ENCODE data around the gene DIP2C. TPM values are rescaled to one million over a fixed set of nuclear protein-coding genes. Genes with fewer than 3 reads are reported as not detected.
"Not testable (repeated sequence)": the region's sequence is repeated elsewhere in the genome, so short reads cannot be mapped to it uniquely, and the experiment has no call there.

Gene DIP2C
- total RNA-seq, 1 donor from 2014 or later: 16.7 TPM

GRCh38 chr10:323651-324293 lies 365.7 kb downstream of the DIP2C start:
- peak; percentile 48 for DNase-seq

DNA sequence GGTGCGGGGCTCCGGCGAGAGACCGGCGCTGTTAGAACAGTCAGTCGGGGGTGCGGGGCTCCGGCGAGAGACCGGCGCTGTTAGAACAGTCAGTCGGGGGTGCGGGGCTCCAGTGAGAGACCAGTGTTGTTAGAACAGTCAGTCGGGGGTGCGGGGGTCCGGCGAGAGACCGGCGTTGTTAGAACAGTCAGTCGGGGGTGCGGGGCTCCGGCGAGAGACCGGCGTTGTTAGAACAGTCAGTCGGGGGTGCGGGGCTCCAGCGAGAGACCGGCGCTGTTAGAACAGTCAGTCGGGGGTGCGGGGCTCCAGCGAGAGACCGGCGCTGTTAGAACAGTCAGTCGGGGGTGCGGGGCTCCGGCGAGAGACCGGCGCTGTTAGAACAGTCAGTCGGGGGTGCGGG lies 366.4 kb downstream of the DIP2C start:
- DNase-seq: not testable (repeated sequence)

- no peak for DNase-seq
Measured at GRCh38 chr10:320771-321170, 368.7 kb downstream of the DIP2C start.

- no peak for DNase-seq
Measured at GRCh38 chr10:317926-318325, 371.5 kb downstream of the DIP2C start.

DNA sequence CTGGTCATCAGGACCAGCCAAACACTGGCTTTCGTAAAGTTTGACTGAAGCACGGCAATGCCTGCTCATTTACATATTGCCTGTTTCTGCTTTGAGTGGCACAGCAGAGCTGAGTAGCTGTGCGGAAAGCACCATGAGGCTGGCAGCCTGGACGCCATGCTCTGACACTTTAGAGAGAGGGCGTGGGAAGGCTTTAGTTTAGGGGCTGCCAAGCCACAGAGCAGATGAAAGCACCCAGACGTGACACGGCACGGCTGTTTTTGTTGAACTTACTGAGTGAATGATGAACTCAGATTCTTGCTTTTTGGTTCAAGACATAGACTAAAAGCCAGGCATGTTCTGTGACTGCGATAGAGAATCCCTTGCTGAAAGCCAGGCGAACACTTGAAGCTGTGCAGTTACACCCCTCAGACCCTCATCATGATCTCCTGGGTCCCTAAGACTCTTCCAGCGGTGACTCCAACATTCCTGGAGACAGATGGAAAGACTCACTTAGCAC lies 372.1 kb downstream of the DIP2C start:
- DNase-seq: peak; percentile 51

GRCh38 chr10:316390-316789 lies 373.1 kb downstream of the DIP2C start:
- DNase-seq: no peak

- DNase-seq: no peak
Measured at GRCh38 chr10:314871-315270, 374.6 kb downstream of the DIP2C start.

- no peak for DNase-seq
Measured at GRCh38 chr10:314381-314780, 375.1 kb downstream of the DIP2C start.

GRCh38 chr10:311901-312665 lies 377.4 kb downstream of the DIP2C start:
- DNase-seq: no peak

GRCh38 chr10:310976-311639 lies 378.4 kb downstream of the DIP2C start:
- no peak for DNase-seq

GRCh38 chr10:310371-310770 lies 379.1 kb downstream of the DIP2C start:
- DNase-seq: no peak

DNA sequence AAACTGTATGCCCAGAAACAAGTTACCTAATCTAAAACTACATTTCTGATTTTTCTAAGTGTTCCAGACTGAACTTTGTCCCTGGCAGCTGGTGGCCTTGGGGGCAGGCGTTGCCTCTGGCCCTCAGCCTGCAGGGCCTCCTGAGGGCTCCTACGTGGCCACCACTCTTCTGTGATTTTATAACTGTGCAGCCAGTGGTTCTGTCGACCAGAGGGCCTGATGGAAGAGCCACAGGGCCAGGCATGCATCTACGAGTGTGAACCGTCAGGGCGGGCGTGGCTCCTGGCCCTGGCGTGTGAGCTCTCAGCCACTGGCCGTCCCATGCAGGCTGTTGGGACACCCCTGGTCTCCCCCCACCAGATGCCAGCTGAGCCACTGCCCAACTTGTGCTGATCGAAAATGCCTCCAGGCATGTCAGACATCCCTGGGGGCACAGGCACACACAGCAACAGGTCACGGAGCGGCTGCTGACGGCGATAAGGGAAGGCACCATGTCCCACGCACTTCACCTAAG lies 380.8 kb downstream of the DIP2C start:
- no peak for DNase-seq

DNA sequence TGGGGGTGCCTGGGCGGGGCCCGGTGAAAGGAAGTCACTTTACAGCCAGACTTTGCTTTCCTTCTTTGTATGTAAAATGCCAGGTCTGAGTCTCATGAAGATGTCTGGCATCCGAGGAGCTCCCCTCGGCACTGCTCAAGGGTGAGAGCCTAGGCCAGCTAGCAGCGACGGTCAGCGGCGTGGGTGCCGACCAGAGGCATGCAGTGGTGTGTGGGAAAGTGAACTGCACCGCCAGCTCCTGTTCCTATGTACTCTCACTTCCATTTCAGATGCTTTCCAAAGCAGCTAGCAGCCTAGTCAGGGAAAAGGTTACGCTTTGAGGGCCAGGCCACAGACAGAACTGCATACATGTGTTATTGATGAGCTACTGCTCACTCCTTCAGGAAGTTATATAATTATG lies 381.4 kb downstream of the DIP2C start:
- peak; percentile 12 for DNase-seq

DNA sequence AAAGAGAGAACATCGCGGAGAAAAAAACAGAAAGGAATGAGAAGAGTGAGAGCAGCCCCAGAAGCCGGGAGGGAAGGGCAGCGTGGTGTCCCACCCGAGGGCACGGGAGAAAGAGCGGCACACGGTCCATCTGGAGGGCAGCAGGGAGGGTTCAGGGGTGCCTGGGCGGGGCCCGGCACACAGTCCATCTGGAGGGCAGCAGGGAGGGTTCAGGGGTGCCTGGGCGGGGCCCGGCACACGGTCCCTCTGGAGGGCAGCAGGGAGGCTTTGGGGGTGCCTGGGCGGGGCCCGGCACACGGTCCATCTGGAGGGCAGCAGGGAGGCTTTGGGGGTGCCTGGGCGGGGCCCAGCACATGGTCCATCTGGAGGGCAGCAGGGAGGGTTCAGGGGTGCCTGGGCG lies 381.8 kb downstream of the DIP2C start:
- DNase-seq: no peak

DNA sequence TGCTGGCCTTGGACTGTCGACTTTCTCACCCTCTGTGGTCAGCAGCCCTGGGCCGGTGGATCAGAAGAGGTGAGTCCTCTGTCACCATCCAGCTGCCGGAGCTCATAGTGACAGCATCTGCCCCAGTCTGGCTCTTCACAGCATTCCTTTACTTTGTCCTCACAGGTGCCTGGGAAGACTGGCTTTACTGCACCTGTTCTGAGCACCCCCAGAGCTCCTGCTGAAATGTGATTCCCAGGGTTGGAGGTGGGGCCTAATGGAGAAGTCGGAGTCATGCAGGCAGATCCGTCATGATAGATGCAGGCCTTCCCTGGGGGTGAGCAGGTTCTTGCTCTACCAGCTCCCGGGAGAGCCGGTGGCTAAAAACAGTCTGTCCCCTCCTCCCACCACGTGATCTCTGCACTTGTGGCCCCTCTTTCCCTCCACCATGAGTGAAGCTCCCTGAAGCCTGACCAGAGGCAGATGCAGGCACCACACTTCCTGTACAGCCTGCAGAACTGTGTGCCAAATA lies 382.7 kb downstream of the DIP2C start:
- no peak for DNase-seq

DNA sequence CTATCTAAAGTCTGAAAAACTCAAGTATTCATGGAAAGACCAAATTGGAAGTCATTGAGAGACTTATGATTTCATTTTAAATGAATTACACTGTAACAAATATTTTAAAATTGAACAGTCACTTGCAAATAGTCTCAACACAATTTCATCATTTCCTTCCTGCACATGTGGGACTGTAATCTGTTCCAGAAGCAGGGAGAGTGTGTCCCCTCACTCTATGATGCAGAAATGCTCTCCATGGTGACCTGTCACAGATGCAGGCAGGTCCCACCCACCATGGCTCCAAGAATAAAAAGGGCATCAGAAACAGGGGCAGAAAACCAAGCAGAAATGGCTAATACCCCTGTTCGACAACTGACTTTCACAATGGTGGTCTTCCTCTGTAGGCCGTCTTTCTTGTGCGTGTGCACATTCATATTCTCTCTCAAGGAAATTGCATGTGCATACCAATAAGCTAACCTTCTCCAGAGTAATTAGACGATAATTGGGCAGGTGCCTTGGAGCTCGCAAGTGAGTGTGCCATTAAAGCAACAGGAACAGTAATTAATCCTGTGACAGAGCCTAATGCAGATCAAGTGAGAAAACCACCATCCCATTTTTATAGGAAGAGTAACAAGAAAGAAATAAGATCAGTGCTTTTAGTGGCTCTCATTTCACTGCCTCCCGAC lies 383.3 kb downstream of the DIP2C start:
- DNase-seq: peak; percentile 73

DNA sequence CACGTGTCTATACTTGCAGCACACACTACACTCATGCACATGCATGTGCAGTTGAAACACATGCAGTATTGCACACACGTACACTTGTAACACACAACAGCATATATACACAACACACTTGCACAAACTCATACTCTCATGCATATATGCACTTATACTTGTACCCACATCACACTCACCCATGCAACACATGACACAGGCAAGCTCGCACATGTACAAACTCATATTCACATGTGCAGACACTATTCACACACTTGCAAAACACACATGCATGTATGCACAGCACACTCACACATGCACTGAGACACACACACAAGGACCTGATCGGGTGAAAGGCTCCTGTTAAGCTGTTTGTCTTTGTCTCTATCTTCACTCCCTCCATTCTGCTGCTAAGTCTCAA lies 384.4 kb downstream of the DIP2C start:
- DNase-seq: no peak

DNA sequence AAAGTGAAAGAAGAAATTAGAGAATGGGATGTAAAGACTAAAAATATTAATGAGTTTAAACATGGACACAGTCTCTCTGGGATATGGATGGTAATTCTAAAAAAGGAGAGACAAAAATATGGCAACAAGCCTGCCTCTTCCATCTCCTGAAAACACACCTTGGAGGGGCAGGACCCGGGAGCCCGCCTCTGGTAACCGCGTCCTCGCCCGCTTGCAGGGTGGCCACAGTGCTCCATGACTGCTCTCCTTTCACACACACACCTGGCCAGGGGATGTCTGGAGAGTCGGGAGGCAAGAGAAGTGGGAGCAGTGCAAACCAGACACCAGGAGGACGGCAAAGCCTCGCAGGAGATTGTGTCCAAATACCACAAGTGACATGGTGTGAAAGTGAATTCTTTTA lies 387.9 kb downstream of the DIP2C start:
- DNase-seq: no peak

DNA sequence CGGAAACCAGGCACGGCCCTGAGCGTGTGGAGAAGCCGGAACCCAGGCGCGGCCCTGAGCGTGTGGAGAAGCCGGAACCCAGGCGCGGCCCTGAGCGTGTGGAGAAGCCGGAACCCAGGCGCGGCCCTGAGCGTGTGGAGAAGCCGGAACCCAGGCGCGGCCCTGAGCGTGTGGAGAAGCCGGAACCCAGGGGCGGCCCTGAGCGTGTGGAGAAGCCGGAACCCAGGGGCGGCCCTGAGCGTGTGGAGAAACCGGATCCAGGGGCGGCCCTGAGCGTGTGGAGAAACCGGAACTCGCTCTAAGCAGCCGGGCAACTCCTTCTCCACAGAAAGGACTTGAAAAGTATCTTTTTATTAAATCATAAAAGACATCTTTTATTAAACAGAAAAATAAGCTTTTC lies 388.9 kb downstream of the DIP2C start:
- not testable (repeated sequence) for DNase-seq

GRCh38 chr10:299969-300368 lies 389.5 kb downstream of the DIP2C start:
- DNase-seq: no peak

DNA sequence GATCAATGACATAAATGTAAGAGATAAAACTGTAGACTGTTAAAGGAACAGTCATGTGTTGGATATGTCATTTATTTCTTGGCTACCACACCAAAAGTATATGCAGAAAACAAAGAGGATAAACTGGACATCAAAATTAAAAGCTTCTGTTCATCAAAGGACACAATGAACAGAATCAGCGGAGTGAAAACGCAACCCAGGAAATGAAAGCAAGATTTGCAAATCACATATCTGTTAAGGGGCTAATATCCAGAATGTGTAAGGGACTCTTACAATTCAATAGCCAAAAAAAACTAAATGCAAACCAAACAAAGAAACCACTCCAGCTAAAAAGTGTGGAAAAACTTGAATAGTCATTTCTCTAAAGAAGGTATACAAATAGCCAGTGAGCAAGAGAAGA lies 390.0 kb downstream of the DIP2C start:
- no peak for DNase-seq

DNA sequence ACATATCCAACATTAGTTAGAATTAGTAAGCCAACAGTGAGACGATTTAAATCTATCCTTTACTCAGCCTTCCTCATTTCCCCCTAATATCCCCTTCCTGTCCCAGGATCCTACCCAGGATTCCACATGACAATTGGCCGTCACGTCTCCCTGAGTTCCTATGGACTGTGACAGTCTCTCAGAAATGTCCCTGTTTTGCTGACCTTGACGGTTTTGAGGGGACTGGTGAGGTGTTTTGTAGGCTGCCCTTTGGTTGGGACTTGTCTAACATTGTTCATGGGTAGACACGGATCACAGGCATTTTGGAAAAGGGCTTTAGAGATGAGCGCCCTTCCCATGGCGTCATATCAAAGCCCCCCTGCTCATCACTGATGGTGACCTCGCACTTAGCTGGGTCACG lies 391.4 kb downstream of the DIP2C start:
- DNase-seq: no peak
